GM19324 (cell line): ENCODE measurements around the gene WNT1.

ENCODE experiments used
- ATAC-seq: cut with Tn5 transposase; IDR thresholded peaks from one replicate; pipeline ENCODE4 v1.9.1; 2021; ENCODE audit warnings: mild to moderate bottlenecking, moderate library complexity; ENCODE audit not compliant: unreplicated experiment, low FRiP score

WNT1 gene

GRCh38 chr12:48998497-48999353 lies 20.6 kb downstream of the WNT1 start:
- ATAC-seq: no peak

DNA sequence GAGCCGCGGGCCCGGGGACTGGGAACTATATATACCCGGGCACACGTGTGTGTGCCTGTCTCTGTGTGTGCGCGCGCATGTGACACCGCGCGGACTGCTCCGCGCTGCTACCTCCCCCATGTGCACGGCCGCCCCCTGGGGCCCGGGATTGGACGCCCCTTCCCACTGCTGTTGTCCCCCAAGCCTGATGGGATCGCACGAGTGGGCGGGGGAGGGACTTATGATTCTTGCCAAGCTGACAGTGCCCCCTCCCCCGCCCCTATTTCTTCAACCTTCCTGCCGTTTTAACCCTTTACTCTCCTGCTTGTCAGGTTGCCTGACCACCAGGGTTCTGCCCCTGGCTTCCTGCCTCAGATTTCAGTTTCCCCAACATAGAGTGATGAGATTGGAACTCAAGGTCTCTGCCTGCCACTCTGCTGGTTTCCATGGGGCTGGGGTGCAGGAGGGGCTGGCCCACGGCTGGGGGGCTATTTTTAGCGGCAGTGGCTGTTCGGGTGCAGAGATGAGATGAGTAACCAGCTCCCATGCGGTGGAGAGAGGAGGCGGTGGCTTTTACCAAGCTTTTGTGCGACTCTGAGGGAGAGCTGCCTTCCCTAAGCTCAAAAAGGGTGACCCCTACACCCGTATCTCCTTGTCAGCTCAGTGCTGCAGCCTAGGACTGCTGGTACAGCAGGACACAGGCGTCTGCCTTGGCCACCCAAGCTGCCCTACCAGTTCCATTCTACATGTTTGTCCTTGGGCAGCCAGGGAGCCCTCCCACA lies 21.4 kb downstream of the WNT1 start, which contains the start of gene DDN:
DDN (minus strand) TSS at position 5 of the 761 bp plus-strand sequence. CDS start 88 bp downstream, outside the sequence.
- ATAC-seq: no peak

DNA sequence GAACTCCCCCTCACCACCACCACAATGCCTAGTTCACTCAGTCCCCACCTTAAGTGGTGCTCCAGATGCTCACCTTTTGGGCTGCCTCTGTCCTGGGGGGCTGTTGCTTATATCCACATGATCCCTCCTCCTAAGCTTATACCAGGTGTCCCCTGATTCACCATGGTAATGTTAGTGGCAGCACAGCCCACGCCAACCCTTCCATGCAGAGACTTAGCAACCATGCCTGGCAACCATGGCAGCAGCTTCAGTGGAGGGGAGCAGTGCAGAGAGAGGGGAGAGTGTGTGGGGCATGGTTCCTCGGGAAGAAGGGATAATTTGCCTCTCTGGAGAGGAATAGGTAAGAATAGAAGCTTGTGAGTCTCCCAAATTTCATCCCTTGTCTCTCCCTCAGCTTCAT lies 22.2 kb downstream of the WNT1 start:
- no peak for ATAC-seq

- no peak for ATAC-seq
Measured at GRCh38 chr12:49008943-49009342, 30.8 kb downstream of the WNT1 start.

GRCh38 chr12:49010092-49010668 lies 32.1 kb downstream of the WNT1 start:
- no peak for ATAC-seq

GRCh38 chr12:49012739-49013138 lies 34.6 kb downstream of the WNT1 start:
- ATAC-seq: no peak

DNA sequence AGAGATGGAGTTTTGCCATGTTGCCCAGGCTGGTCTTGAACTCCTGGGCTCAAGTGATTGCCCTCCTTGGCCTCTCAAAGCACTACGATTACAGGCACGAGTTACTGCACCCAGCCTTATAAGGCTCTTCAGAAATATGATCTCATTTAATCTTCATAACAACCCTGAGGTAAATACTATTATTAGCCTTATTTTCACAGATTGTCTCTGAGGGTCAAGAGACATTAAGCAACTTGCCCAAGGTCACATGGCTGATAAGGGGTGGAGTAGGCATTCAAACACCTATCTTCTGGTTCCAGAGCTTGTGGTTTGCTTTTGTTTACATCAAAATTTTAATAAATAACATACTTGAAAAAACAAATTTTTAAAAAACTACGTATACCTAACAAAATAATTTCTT lies 35.3 kb downstream of the WNT1 start:
- ATAC-seq: no peak

DNA sequence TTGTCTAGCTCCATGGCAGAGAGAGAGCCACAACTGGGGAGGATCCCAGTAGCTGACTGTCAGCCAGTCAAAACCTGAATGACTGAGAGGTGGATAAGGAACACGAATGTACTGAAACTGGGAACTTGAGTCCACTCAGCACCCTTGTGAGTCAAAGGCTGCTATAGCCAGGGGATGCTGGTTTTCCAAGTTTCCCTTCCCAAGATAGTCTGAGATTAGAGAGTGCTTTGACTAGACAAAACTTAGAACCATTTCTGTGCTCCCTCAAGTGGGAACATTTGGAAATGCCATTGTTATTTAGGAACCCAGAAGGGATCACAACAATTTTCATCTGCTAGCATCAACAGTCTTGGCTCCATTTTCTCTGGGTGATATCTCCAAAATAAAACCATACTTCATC lies 36.4 kb downstream of the WNT1 start:
- ATAC-seq: no peak

DNA sequence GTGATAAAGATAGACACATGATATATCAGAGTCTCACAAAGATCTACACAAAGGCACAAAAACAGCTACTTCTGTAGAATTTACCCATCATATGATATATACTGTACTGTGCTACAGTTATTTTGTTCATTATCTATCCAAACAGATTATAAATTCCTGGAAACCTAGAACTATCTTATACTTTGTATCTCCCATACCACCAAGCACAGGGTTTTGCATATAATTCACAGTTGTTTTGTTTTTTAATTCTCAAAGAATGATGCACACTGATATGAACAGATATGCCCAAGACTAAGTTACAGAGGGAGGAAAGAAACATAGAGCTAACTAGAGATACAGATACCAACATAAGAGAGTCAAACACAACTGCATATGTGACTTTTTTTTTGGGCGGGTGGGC lies 37.1 kb downstream of the WNT1 start:
- ATAC-seq: no peak

- no peak for ATAC-seq
Measured at GRCh38 chr12:49017891-49018260, 39.8 kb downstream of the WNT1 start.

DNA sequence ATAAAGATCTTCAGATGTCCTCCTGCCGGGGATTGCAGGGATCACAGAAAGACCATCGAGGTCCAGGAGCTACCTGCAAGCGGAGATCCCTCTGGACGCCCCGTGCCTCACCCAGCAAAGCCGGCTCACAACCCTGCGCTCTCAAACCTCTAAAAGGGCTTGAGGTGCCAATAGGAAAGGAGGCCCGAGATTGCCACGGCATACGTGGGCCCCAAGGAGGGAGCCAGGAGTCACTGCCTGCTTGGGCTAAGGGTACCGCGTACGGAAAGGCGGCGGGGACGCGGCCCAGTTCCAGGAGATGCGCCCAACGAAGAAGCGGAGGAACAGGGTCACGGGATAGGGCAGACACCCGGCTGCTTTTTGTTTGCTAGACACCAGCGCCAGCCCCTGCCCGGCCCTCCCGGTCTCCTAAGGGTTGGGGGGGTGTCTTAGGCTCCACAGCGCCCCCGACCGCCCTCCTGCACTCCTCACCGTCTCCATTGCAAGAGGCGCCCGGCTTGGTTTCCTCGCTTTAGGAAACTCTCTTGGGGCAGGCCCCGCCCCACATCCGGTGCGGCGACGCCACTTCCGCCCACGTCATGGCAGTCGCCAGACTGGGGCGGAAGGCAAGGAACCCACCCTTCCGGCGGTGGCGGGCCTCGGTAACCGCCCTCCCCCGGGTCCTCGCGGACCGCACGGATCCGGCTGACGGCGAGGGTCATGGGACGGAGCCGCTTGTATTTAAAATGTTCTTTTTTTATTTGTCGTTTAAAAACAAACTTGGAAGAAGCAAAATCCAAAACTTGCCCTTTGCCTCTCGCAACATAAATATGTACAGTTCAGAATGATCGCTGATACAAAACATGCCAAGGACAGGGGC lies 40.4 kb downstream of the WNT1 start, which contains the start of gene PRKAG1:
PRKAG1 (minus strand) TSS at position 516 of the 859 bp plus-strand sequence; CDS start at position 480, 36 bp downstream.
- ATAC-seq: peak; percentile 95

- peak; percentile 19 for ATAC-seq
Measured at GRCh38 chr12:49019120-49019430, 41.0 kb downstream of the WNT1 start.

DNA sequence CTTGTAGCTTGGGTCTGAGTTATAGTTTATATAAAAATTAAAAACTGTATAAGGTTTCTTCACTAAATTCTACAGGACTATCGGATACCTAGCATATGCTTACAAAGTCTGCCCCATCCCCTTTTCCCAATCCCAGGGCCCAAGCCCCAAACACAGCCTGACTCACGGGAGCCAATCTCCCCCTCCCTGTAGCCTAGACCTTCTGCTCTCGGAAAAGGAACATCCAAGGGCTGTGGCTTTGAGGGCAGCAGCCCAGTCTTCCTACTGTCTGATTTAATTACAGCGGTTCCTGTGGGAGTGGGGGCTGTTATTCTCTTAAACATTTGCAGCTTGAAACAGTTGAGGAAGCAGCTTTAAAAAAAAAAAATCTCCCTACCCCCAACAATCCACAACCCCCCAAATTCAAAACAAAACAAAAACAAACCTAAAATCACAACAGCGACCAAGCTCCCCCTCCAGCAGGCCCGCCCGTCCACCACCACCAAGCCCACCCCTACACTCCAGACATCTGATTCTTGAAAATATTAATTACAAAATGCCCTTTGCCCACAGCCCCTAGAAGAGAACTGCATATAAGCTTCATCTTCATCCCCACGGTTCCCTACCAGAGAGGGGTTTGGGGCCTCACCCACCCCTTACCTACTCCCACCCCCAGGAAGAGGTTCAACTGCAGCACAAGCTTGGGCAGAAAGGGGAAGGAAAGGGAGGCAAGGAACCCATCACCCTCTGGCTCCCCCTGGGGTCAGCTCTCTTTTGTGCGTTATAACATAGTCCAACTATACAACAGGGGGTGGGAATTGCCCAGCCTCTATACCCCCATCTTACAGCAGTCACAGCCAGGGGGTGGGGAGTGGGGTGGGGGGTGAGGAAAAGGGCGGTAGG lies 41.6 kb downstream of the WNT1 start:
- no peak for ATAC-seq

DNA sequence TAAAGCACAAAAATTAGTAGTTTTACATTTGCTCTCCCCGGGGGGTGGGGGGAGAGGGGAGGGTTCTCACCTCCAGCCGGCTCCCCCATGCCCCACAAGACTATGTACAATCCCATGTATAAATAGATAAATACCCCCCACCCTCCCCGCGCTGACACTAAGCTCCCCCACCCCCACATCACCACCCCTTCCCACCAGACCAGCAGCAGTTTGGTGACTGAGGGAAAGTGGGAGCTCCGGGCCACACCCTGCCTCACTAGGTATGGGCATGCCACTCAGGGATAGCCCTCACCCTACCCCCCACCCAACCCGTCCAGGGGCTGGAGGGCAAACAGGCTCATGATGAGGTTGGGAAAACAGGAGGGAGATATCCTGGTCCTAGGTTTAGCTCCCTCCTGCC lies 42.3 kb downstream of the WNT1 start:
- no peak for ATAC-seq

- ATAC-seq: no peak
Measured at GRCh38 chr12:49021292-49021915, 43.3 kb downstream of the WNT1 start.

DNA sequence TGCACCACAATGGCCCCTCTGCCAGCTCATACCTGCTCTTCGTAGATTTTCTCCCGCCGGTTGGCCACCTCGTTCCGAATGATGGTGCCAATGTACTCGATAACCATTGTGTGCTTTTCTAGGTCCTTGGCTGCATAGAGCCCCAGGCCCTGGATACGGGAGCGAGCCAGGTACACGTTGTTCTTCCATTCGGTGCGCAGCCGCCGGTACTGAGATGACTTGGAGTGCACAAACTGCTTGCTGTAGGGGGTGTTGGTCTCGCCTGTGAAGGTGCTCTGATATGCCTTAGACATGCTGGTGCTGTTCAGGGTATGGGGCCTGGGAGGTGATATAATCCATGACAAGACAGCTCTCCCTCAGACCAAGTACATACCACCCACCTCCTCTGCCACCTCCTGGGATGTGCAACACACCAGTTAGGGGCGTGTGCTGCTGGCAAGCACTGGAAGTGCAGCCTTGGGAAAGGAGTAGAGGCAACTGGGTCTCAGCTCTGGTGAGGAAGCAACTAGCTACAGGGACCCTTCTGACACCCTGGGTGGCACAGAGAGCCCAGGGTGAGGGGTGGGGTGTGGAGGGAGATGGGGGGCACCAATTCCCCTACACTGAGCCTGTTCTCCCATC lies 44.5 kb downstream of the WNT1 start:
- no peak for ATAC-seq

- ATAC-seq: no peak
Measured at GRCh38 chr12:49023812-49024211, 45.7 kb downstream of the WNT1 start.

GRCh38 chr12:49024543-49024942 lies 46.4 kb downstream of the WNT1 start:
- no peak for ATAC-seq

GRCh38 chr12:49025463-49025862 lies 47.3 kb downstream of the WNT1 start:
- no peak for ATAC-seq
